K562 (cell line): ENCODE data around the gene BAMBI. TPM values are rescaled to one million over a fixed set of nuclear protein-coding genes. Genes with fewer than 3 reads are reported as not detected.

ENCODE experiments used
- ATAC-seq: fragments of 200-7000 bp; cut with Tn5 transposase; 3 replicates; pipeline ENCODE4 v1.9.1; 2020; ENCODE audit warnings: moderate library complexity
- BruUV-seq: library from RNA; stranded (reverse); fragments of 400-500 nt; replicated peaks from 2 replicates; lab custom pipeline; 2021; lab: Mats Ljungman, UMichigan
- CTCF ChIA-PET: fragments of 300-600 bp; formaldehyde crosslinking; extraction: SDS; loops from one replicate; lab custom pipeline; 2021; ENCODE audit warnings: low intra/inter-chr PET ratio; lab: Yijun Ruan, JAX
- POLR2A ChIA-PET: fragments of 300-600, 350-650 bp; sonication (Branson Sonifier 250); formaldehyde crosslinking; extraction: SDS; loops from one replicate; lab custom pipeline; 2021; ENCODE audit warnings: antibody characterized with exemption, inconsistent platforms; lab: Yijun Ruan, JAX
- DNase-seq, 4 experiments: peaks; one replicate each; pipeline versions ENCODE4 v3.0.0 to v3.0.0-alpha.2; 2011 to 2018; ENCODE audit warnings: low spot score in 3 of 4, mixed read lengths in 3 of 4; ENCODE audit errors: extremely low read depth in 1 of 4
- FAIRE-seq: peaks from 2 replicates; lab custom pipeline; 2011; peaks lifted over from hg19 to GRCh38; lab: Jason Lieb, UNC
- H2AFZ ChIP-seq: 2 replicates; pipeline ENCODE4 v1.6.0; 2011; ENCODE audit warnings: low read depth, low read length, control low read depth, inconsistent platforms
- H3K27ac ChIP-seq: fragments of 200-600 bp; 3 replicates; pipeline ENCODE4 v1.8.0; 2011; ENCODE audit warnings: low read depth, mild to moderate bottlenecking, control low read depth, inconsistent platforms, low read length, moderate library complexity, mixed read lengths; ENCODE audit errors: extremely low read depth
- H3K27me3 ChIP-seq, 2 experiments: fragments of 300-600 bp in 1 of 2; 2 replicates in 1 of 2; 3 replicates in 1 of 2; pipeline versions ENCODE4 v1.6.0 to v1.8.0; 2011; ENCODE audit warnings: inconsistent platforms in 2 of 2, low read length in 2 of 2, mild to moderate bottlenecking in 1 of 2, mixed read lengths in 1 of 2, moderate library complexity in 1 of 2; ENCODE audit not compliant: control insufficient read depth in 2 of 2, insufficient read depth in 2 of 2
- H3K36me3 ChIP-seq: fragments of 300-600 bp; 3 replicates; pipeline ENCODE4 v1.8.0; 2011; ENCODE audit warnings: mild to moderate bottlenecking, low read length, inconsistent platforms; ENCODE audit not compliant: control insufficient read depth, insufficient read depth
- H3K4me1 ChIP-seq, 2 experiments: fragments of 200-600 bp in 1 of 2; replicated peaks in 1 of 2; 2 replicates in 1 of 2; 3 replicates in 1 of 2; pipeline versions ENCODE4 v1.5.1 to v1.8.0; 2011; ENCODE audit warnings: inconsistent platforms in 2 of 2, low read length in 2 of 2, mild to moderate bottlenecking in 1 of 2, mixed read lengths in 1 of 2, moderate library complexity in 1 of 2; ENCODE audit not compliant: control insufficient read depth in 2 of 2, insufficient read depth in 2 of 2
- H3K4me2 ChIP-seq: 2 replicates; pipeline ENCODE4 v1.6.1; 2011; ENCODE audit warnings: low read length, control low read depth, inconsistent platforms, mixed read lengths; ENCODE audit not compliant: insufficient read depth
- H3K4me3 ChIP-seq: fragments of 200-600 bp; sonication (generic), shearing (Covaris generic); 2 replicates; pipeline ENCODE4 v1.5.1; 2016; ENCODE audit warnings: control low read depth, inconsistent platforms
- H3K79me2 ChIP-seq: fragments of 200-600 bp; 3 replicates; pipeline ENCODE4 v1.8.0; 2011; ENCODE audit warnings: low read length, inconsistent platforms; ENCODE audit not compliant: control insufficient read depth, insufficient read depth
- H3K9ac ChIP-seq, 2 experiments: 2 replicates each; pipeline versions ENCODE4 v1.6.0 to v1.6.1; 2011; ENCODE audit warnings: low read depth in 2 of 2, low read length in 2 of 2, control low read depth in 1 of 2, inconsistent platforms in 1 of 2, mild to moderate bottlenecking in 1 of 2, mixed read lengths in 1 of 2; ENCODE audit not compliant: insufficient read depth in 1 of 2
- H3K9me1 ChIP-seq: one replicate; pipeline ENCODE4 v1.6.0; 2011; ENCODE audit warnings: inconsistent platforms, mild to moderate bottlenecking, low read length, moderate library complexity; ENCODE audit not compliant: control insufficient read depth, insufficient read depth
- H3K9me3 ChIP-seq: replicated peaks from 2 replicates; pipeline ENCODE4 v1.5.1; 2011; ENCODE audit warnings: low read depth, low read length, inconsistent platforms; ENCODE audit not compliant: control insufficient read depth, insufficient read depth
- H4K20me1 ChIP-seq: replicated peaks from 2 replicates; pipeline ENCODE4 v1.6.1; 2011; ENCODE audit warnings: low read length, inconsistent platforms, mixed read lengths; ENCODE audit not compliant: control insufficient read depth, insufficient read depth
- ARID1B ChIP-seq: fragments of 450-650 bp; IDR thresholded peaks from 2 replicates; pipeline ENCODE4 v1.6.1; 2016; ENCODE audit warnings: antibody characterized with exemption, mild to moderate bottlenecking, inconsistent platforms
- CCNT2 ChIP-seq: IDR thresholded peaks from 2 replicates; pipeline ENCODE4 v1.6.1; 2011; ENCODE audit warnings: borderline replicate concordance, low read depth, mild to moderate bottlenecking, moderate library complexity, mixed read lengths, low read length; ENCODE audit not compliant: insufficient read length; ENCODE audit errors: extremely low read depth
- FOSL1 ChIP-seq: fragments of 200-800 bp; sonication (Bioruptor generic); conservative IDR thresholded peaks from 2 replicates; pipeline ENCODE4 v1.6.1; 2016; ENCODE audit warnings: missing genetic modification characterization, missing compliant biosample characterization
- GTF2F1 ChIP-seq: IDR thresholded peaks from 2 replicates; pipeline ENCODE4 v1.6.1; 2011; ENCODE audit warnings: low read depth, low read length, improper control_type of control experiment
- HES1 ChIP-seq: fragments of 450-650 bp; IDR thresholded peaks from 2 replicates; pipeline ENCODE4 v1.6.1; 2016; ENCODE audit warnings: low read depth, mild to moderate bottlenecking, moderate library complexity
- HMG20B ChIP-seq: fragments of 250-450 bp; sonication (Bioruptor Pico); IDR thresholded peaks from 2 replicates; pipeline ENCODE4 v1.5.0; 2021; ENCODE audit warnings: mild to moderate bottlenecking
- MCM5 ChIP-seq: fragments of 450-650 bp; IDR thresholded peaks from 2 replicates; pipeline ENCODE4 v1.6.1; 2016; ENCODE audit warnings: low read depth
- NR2C1 ChIP-seq, 2 experiments: fragments of 450-650 bp; IDR thresholded peaks; 2 replicates each; pipeline ENCODE4 v1.6.1; 2017; ENCODE audit warnings: mild to moderate bottlenecking in 2 of 2, antibody characterized with exemption in 1 of 2, inconsistent platforms in 1 of 2, missing compliant biosample characterization in 1 of 2, missing genetic modification characterization in 1 of 2
- PCBP2 ChIP-seq: fragments of 200-400 bp; formaldehyde crosslinking; IDR thresholded peaks from 2 replicates; pipeline ENCODE4 v1.6.1; 2018; ENCODE audit warnings: low read length, low read depth, mild to moderate bottlenecking, moderate library complexity; ENCODE audit not compliant: poor library complexity, severe bottlenecking
- PTRF ChIP-seq: fragments of 450-650 bp; IDR thresholded peaks from 2 replicates; pipeline ENCODE4 v1.6.1; 2016; ENCODE audit warnings: mild to moderate bottlenecking, missing genetic modification characterization, missing compliant biosample characterization
- SREBF1 ChIP-seq: fragments of 150-350 bp; IDR thresholded peaks from 2 replicates; pipeline ENCODE4 v1.6.1; 2014; ENCODE audit warnings: antibody characterized with exemption, low read depth, low read length, borderline replicate concordance
- SRSF1 ChIP-seq: fragments of 200-400 bp; formaldehyde crosslinking; IDR thresholded peaks from 2 replicates; pipeline ENCODE4 v1.6.1; 2017; ENCODE audit warnings: mild to moderate bottlenecking, low read depth, low read length, moderate library complexity
- TCF7L2 ChIP-seq: fragments of 150-350 bp; IDR thresholded peaks from 2 replicates; pipeline ENCODE4 v1.6.1; 2016; ENCODE audit warnings: low read depth, mild to moderate bottlenecking, low read length, moderate library complexity
- TSC22D4 ChIP-seq: fragments of 450-650 bp; IDR thresholded peaks from 2 replicates; pipeline ENCODE4 v1.6.1; 2016; ENCODE audit warnings: missing genetic modification characterization, missing biosample characterization, control low read depth
- ZNF431 ChIP-seq: sonication (generic); formaldehyde crosslinking; IDR thresholded peaks from 2 replicates; pipeline ENCODE4 v1.8.0; 2022; ENCODE audit warnings: mild to moderate bottlenecking, missing genetic modification reagents
- WGBS: fragments of 100-300 bp; shearing (Covaris generic); methylation state at CpG from one replicate; pipeline ENCODE4 v1.1.6; 2016; ENCODE audit warnings: low coverage, mixed read lengths; ENCODE audit not compliant: insufficient coverage; ENCODE audit errors: missing lambda C conversion rate; 5-methylcytosine and 5-hydroxymethylcytosine counted together
- in situ Hi-C: fragments of 300-500 bp; cut with MboI; formaldehyde crosslinking; loops from 4 replicates; pipeline ENCODE4 v1.15.0; 2018; ENCODE audit warnings: inconsistent platforms, mixed read lengths
- intact Hi-C: fragments of 100-400 bp; cut with micrococcal nuclease; formaldehyde crosslinking; loops from 2 replicates; pipeline ENCODE4 v1.14.2; 2022
- polyA plus RNA-seq, 8 experiments: library from polyadenylated mRNA; depleted of rRNA in 4 of 8; stranded (reverse) in 5 of 8; unstranded in 3 of 8; fragments of >200 nt; fragmentation: Nextera tagmentation in 2 of 8; fragmentation: Illumina TruSeq in 1 of 8; extraction: Ambion mirVana in 2 of 8; extraction: Trizol in 1 of 8; gene quantifications; 2 replicates each; pipeline versions ENCODE4 v1.2.1 to v1.2.3, GENCODE V29; 2011 to 2014; ENCODE audit warnings: inconsistent platforms in 1 of 8, missing spikeins in 1 of 8
- total RNA-seq, 7 experiments: library from RNA; depleted of rRNA in 6 of 7; stranded (reverse); fragments of >200 nt in 6 of 7; fragmentation: Illumina TruSeq in 2 of 7; extraction: Trizol in 2 of 7; gene quantifications; 2 replicates each; pipeline versions ENCODE4 v1.2.1 to v1.2.3, GENCODE V29; 2011 to 2021; ENCODE audit warnings: low replicate concordance in 1 of 7

The BAMBI gene
- total and polyA plus RNA-seq, 9 of the 15 experiments (the other 6 are each of a cell fraction or from before 2014, with no cell fraction given), result 2.0 to 21.8 (median 13.5) TPM

GRCh38 chr10:28633750-28634149, 43.6 kb upstream of the BAMBI start:
- Histone ChIP-seq H4K20me1 (no peaks in the 10 kb centered on the region), H3K27me3 (peaks cover 18 to 60% of the 10 kb centered on the region in 2 experiments), H3K9me3 (no peaks in the 10 kb centered on the region), H3K36me3 (no peaks in the 10 kb centered on the region), H3K9me1 (no peaks in the 10 kb centered on the region), H2AFZ (no peak overlapping the region), H3K4me1 (no peaks in the 10 kb centered on the region), H3K79me2 (no peaks in the 10 kb centered on the region), H3K27ac (no peak overlapping the region), H3K4me3 (no peak overlapping the region), H3K9ac (no peak overlapping the region), H3K4me2 (no peak overlapping the region)
- intact Hi-C loops (no loop called here), in situ Hi-C loops (loop anchor here (10.0 kb wide), 1 partner anchor 671 kb away; no protein-coding TSS in a partner anchor)
- no TSS peak for BruUV-seq
- ChIA-PET CTCF (no interaction called here), POLR2A (no interaction called here)
- 8% methylated on average over 6 of the region's 6 CpGs for WGBS
- FAIRE-seq (no peak), DNase-seq (no peak), ATAC-seq (no peak)
- 0 out of 2 replicates have a peak, but pooled peaks have one; percentile 19 for TF ChIP-seq FOSL1 (tag)
- TF ChIP-seq SREBF1, result no peak
- 0 out of 2 replicates have a peak, but pooled peaks have one; percentile 23 for TF ChIP-seq ARID1B

GRCh38 chr10:28637346-28637745, 40.0 kb upstream of the BAMBI start:
- DNase-seq, result no peak
- Histone ChIP-seq H3K9ac (no peak overlapping the region), H2AFZ (no peak overlapping the region), H3K4me2 (no peak overlapping the region), H3K36me3 (no peaks in the 10 kb centered on the region), H3K9me1 (no peaks in the 10 kb centered on the region), H3K79me2 (no peaks in the 10 kb centered on the region), H3K4me1 (no peaks in the 10 kb centered on the region), H3K9me3 (no peaks in the 10 kb centered on the region), H3K4me3 (no peak overlapping the region), H3K27ac (no peak overlapping the region), H3K27me3 (peaks cover 10 to 37% of the 10 kb centered on the region in 2 experiments), H4K20me1 (no peaks in the 10 kb centered on the region)
- CTCF ChIA-PET, result no interaction called here
- in situ Hi-C loops (loop anchor here (10.0 kb wide), 1 partner anchor 667 kb away; no protein-coding TSS in a partner anchor), intact Hi-C loops (loop anchor here (1.0 kb wide), 1 partner anchor 13 kb away; no protein-coding TSS in a partner anchor)
- ATAC-seq, result no peak
- WGBS, result 0% methylated on average over 5 of the region's 5 CpGs
- no peak for FAIRE-seq
- BruUV-seq, result no TSS peak
- POLR2A ChIA-PET, result interaction anchor here (0.7 kb wide), 1 partner anchor 303 kb away, joined by 3 read pairs; no protein-coding TSS in a partner anchor
- no peak for TF ChIP-seq SRSF1
- no peak for TF ChIP-seq HMG20B (CRISPR knock-in tag)
- no peak for TF ChIP-seq TSC22D4 (tag)
- TF ChIP-seq PTRF (tag), result no peak
- TF ChIP-seq GTF2F1, result no peak
- TF ChIP-seq SREBF1, result no peak
- no peak for TF ChIP-seq HES1
- no peak for TF ChIP-seq MCM5
- TF ChIP-seq PCBP2, result no peak
- no peak for TF ChIP-seq CCNT2
- TF ChIP-seq TCF7L2, result no peak
- TF ChIP-seq NR2C1 (IDR thresholded peaks at IDR 0.05), result no peak
- no peak for TF ChIP-seq NR2C1 (tag; IDR thresholded peaks at IDR 0.05)
- no peak for TF ChIP-seq ZNF431
